GM12878 (cell line): ENCODE data around the gene GRIK3. TPM values are rescaled to one million over a fixed set of nuclear protein-coding genes. Genes with fewer than 3 reads are reported as not detected.

Experiments used
- ATAC-seq: fragments of 200-7000 bp; cut with Tn5 transposase; 3 replicates; pipeline ENCODE4 v1.9.1; 2020; ENCODE audit warnings: mild to moderate bottlenecking, moderate library complexity
- BruUV-seq: library from RNA; stranded (reverse); fragments of 400-500 nt; replicated peaks from 2 replicates; lab custom pipeline; 2021; lab: Mats Ljungman, UMichigan
- CTCF ChIA-PET: fragments of 300-600 bp; sonication (Branson Sonifier 250); formaldehyde crosslinking; extraction: SDS; loops from one replicate; lab custom pipeline; 2021; ENCODE audit warnings: inconsistent platforms; lab: Yijun Ruan, JAX
- POLR2A ChIA-PET: fragments of 350-600 bp; formaldehyde crosslinking; extraction: SDS; loops from one replicate; lab custom pipeline; 2021; ENCODE audit warnings: inconsistent platforms; lab: Charles Lee
- RAD21 ChIA-PET: fragments of 300-600 bp; sonication (Branson Sonifier 250); formaldehyde crosslinking; loops from one replicate; lab custom pipeline; 2023; ENCODE audit warnings: antibody characterized with exemption; ENCODE audit not compliant: unreplicated experiment; lab: Charles Lee
- SMC1A ChIA-PET: fragments of 300-600 bp; sonication (Branson Sonifier 250); formaldehyde crosslinking; loops from one replicate; lab custom pipeline; 2023; ENCODE audit not compliant: unreplicated experiment, uncharacterized antibody; lab: Charles Lee
- DNase-seq: peaks from one replicate; pipeline ENCODE4 v3.0.0-alpha.2; 2011; ENCODE audit warnings: low read depth, low spot score
- FAIRE-seq: peaks from 3 replicates; lab custom pipeline; 2011; peaks lifted over from hg19 to GRCh38; lab: Jason Lieb, UNC
- H2AFZ ChIP-seq: 2 replicates; pipeline ENCODE4 v1.6.0; 2011; ENCODE audit warnings: low read depth, low read length, control low read depth; ENCODE audit not compliant: control insufficient read depth
- H3K27ac ChIP-seq: 2 replicates; pipeline ENCODE4 v1.5.1; 2011; ENCODE audit warnings: control low read depth; ENCODE audit not compliant: control insufficient read depth, insufficient read depth
- H3K27me3 ChIP-seq, 2 experiments: replicated peaks in 1 of 2; 2 replicates each; pipeline versions ENCODE4 v1.6.0 to v1.6.1; 2011; ENCODE audit warnings: low read length in 1 of 2; ENCODE audit not compliant: control insufficient read depth in 2 of 2, insufficient read depth in 2 of 2
- H3K36me3 ChIP-seq, 2 experiments: 2 replicates each; pipeline ENCODE4 v1.5.1; 2011; ENCODE audit warnings: low read length in 1 of 2; ENCODE audit not compliant: control insufficient read depth in 2 of 2, insufficient read depth in 2 of 2
- H3K4me1 ChIP-seq: 2 replicates; pipeline ENCODE4 v1.6.1; 2011; ENCODE audit warnings: mild to moderate bottlenecking, low read length, moderate library complexity, mixed read lengths; ENCODE audit not compliant: control insufficient read depth, insufficient read depth
- H3K4me2 ChIP-seq: 2 replicates; pipeline ENCODE4 v1.6.0; 2011; ENCODE audit warnings: control low read depth; ENCODE audit not compliant: control insufficient read depth, insufficient read depth
- H3K4me3 ChIP-seq: fragments of 200-600 bp; sonication (generic); 2 replicates; pipeline ENCODE4 v1.5.1; 2016
- H3K79me2 ChIP-seq: 2 replicates; pipeline ENCODE4 v1.6.0; 2011; ENCODE audit warnings: low read length; ENCODE audit not compliant: control insufficient read depth, insufficient read depth
- H3K9ac ChIP-seq: 2 replicates; pipeline ENCODE4 v1.8.0; 2011; ENCODE audit warnings: low read length, control low read depth, mixed read lengths; ENCODE audit not compliant: control insufficient read depth, insufficient read depth
- H3K9me3 ChIP-seq: replicated peaks from 3 replicates; pipeline ENCODE4 v1.5.1; 2011; ENCODE audit warnings: mild to moderate bottlenecking, low read length; ENCODE audit not compliant: control insufficient read depth, insufficient read depth
- H4K20me1 ChIP-seq: 2 replicates; pipeline ENCODE4 v1.6.0; 2011; ENCODE audit not compliant: control insufficient read depth, insufficient read depth
- CBX5 ChIP-seq: sonication (generic); IDR thresholded peaks from 2 replicates; pipeline ENCODE4 v1.6.1; 2016; ENCODE audit warnings: low read depth, moderate library complexity, mild to moderate bottlenecking, inconsistent platforms
- CREM ChIP-seq: IDR thresholded peaks from 2 replicates; pipeline ENCODE4 v1.6.1; 2014; ENCODE audit warnings: antibody characterized with exemption, low read depth
- GABPA ChIP-seq: IDR thresholded peaks from 2 replicates; pipeline ENCODE4 v1.6.1; 2014; ENCODE audit warnings: antibody characterized with exemption, low read depth, mild to moderate bottlenecking, inconsistent platforms
- NFXL1 ChIP-seq: fragments of 450-650 bp; IDR thresholded peaks from 2 replicates; pipeline ENCODE4 v1.6.1; 2017; ENCODE audit warnings: antibody characterized with exemption, mild to moderate bottlenecking, borderline replicate concordance
- RB1 ChIP-seq: fragments of 450-650 bp; formaldehyde crosslinking; IDR thresholded peaks from 2 replicates; pipeline ENCODE4 v1.6.1; 2017; ENCODE audit warnings: mild to moderate bottlenecking, borderline replicate concordance
- WGBS: methylation state at CpG from one replicate; pipeline ENCODE4 v1.1.6; 2016; ENCODE audit warnings: low lambda C conversion rate; ENCODE audit not compliant: insufficient replicate concordance, insufficient coverage; ENCODE audit errors: missing lambda C conversion rate; 5-methylcytosine and 5-hydroxymethylcytosine counted together
- in situ Hi-C: fragments of 300-500 bp; cut with MboI; formaldehyde crosslinking; loops from 9 replicates; pipeline ENCODE4 v1.14.3; 2018; ENCODE audit warnings: mixed read lengths
- intact Hi-C: fragments of 100-400 bp; cut with micrococcal nuclease; formaldehyde crosslinking; loops from one replicate; pipeline ENCODE4 v1.14.2; 2022; ENCODE audit not compliant: unreplicated experiment
- polyA plus RNA-seq, 11 experiments: library from polyadenylated mRNA; depleted of rRNA in 4 of 11; unstranded in 6 of 11; stranded (reverse) in 5 of 11; fragments of >200 nt; fragmentation: Nextera tagmentation in 4 of 11; fragmentation: Illumina TruSeq in 1 of 11; extraction: Ambion mirVana in 4 of 11; extraction: Trizol in 1 of 11; gene quantifications; 1 replicate in 1 of 11; 2 replicates in 10 of 11; pipeline versions ENCODE4 v1.2.1 to v1.2.3, GENCODE V29; 2011 to 2016; ENCODE audit warnings: inconsistent platforms in 2 of 11, missing spikeins in 2 of 11, low read depth in 1 of 11
- total RNA-seq, 4 experiments: library from RNA; depleted of rRNA in 3 of 4; stranded (reverse); fragments of >200 nt in 3 of 4; fragmentation: Illumina TruSeq in 1 of 4; extraction: Trizol in 1 of 4; gene quantifications; 2 replicates each; pipeline versions ENCODE4 v1.2.1 to v1.2.3, GENCODE V29; 2013 to 2021

GRIK3 gene
- total and polyA plus RNA-seq, 10 of the 15 experiments (the other 5 are each of a cell fraction or from before 2014, with no cell fraction given): not detected

DNA sequence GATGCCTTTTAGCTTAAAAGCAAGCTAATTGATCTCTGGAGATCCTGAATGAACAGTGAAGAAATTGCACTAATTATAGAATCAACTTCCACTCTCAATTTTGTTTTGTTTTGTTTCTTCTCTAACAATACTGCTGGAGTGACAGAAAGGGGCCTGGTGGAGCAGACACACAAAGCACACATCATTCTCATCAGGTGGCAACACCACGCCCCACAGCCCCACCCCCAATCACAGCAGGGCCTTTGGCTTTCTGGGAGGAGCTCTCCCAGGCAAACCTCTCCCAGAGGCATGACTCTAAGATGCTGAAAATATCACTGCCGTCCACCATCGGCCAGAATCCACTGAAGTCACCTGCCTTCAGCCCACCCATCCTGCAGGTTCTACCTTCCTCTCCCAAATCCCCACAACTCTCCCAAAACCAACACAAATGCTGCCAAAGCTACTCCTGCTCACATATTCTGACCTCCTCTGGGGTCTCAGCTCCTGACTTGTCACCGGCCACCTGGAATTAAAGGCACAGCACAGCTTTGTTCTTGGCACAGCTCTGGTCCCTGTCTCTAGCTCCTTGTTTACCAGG is 120.7 kb downstream of the GRIK3 start:
- no peak overlapping the region for H2AFZ ChIP-seq
- RAD21 ChIA-PET: interaction anchor here (0.6 kb wide), 1 partner anchor 521 kb away, joined by 3 read pairs; no protein-coding TSS in a partner anchor
- no peak for TF ChIP-seq CBX5
- TF ChIP-seq, all 136 proteins: peak for 0
- H3K4me1 ChIP-seq: peaks cover 5% of the 10 kb centered on the region; the same call in 1 of the 2 replicates
- 10% methylated on average over 4 of the region's 4 CpGs for WGBS
- no peak for FAIRE-seq
- ATAC-seq: no peak
- ChIA-PET POLR2A (no interaction called here), CTCF (no interaction called here), SMC1A (no interaction called here)
- no peak overlapping the region for H3K4me3 ChIP-seq
- no peak overlapping the region for H3K4me2 ChIP-seq
- H3K79me2 ChIP-seq: no peaks in the 10 kb centered on the region
- no peaks in the 10 kb centered on the region for H3K27me3 ChIP-seq
- BruUV-seq: no TSS peak
- no peaks in the 10 kb centered on the region; the same call in 2 of the 3 replicates for H3K9me3 ChIP-seq
- intact Hi-C loops (no loop called here), in situ Hi-C loops (no loop called here)
- no peaks in the 10 kb centered on the region for H4K20me1 ChIP-seq
- DNase-seq: no peak
- no peak overlapping the region for H3K27ac ChIP-seq
- H3K9ac ChIP-seq: no peak overlapping the region
- no peaks in the 10 kb centered on the region for H3K36me3 ChIP-seq

DNA sequence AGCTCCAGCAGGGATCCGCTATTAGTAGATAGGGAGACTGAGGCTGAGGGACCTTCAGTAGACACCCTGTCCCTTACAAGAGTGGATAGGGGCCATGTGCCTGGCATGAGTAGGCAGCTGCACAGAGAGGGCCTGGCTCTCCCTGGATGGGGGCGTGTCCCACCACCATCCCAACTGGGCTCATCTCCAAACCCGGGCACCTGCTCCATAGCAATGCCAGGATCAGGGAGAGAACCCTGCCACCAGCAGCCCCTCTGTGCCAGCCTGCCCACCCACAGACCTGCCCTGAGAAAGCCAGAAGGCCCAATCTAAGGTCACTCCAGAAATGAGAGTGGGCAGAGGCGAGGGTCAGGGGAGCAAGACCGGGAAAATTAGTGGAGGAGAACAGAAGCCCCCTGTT is 121.3 kb downstream of the GRIK3 start:
- SMC1A ChIA-PET: no interaction called here
- BruUV-seq: no TSS peak

More for the DNA sequence above, 121.3 kb downstream of the GRIK3 start:
- H3K9me3 ChIP-seq: no peaks in the 10 kb centered on the region; the same call in 2 of the 3 replicates
- WGBS: 54% methylated on average over 5 of the region's 5 CpGs
- no peak for TF ChIP-seq RB1
- TF ChIP-seq GABPA: no peak
- TF ChIP-seq CREM: no peak
- TF ChIP-seq NFXL1: no peak
- FAIRE-seq (no peak), ATAC-seq (no peak), DNase-seq (no peak)
- no peak overlapping the region for H3K4me3 ChIP-seq
- no peak overlapping the region for H2AFZ ChIP-seq
- no peak overlapping the region for H3K4me2 ChIP-seq
- ChIA-PET POLR2A (no interaction called here), RAD21 (interaction anchor here (0.6 kb wide), 1 partner anchor 521 kb away, joined by 3 read pairs; no protein-coding TSS in a partner anchor), CTCF (no interaction called here)
- H4K20me1 ChIP-seq: no peaks in the 10 kb centered on the region
- no peaks in the 10 kb centered on the region for H3K79me2 ChIP-seq
- no peaks in the 10 kb centered on the region for H3K27me3 ChIP-seq
- in situ Hi-C loops (no loop called here), intact Hi-C loops (no loop called here)
- H3K27ac ChIP-seq: no peak overlapping the region
- no peaks in the 10 kb centered on the region for H3K36me3 ChIP-seq
- peaks cover 5% of the 10 kb centered on the region; the same call in 1 of the 2 replicates for H3K4me1 ChIP-seq
- H3K9ac ChIP-seq: no peak overlapping the region
